Ishikawa (cell line): Measurements from ENCODE around the gene LRRC74A.

ENCODE experiments used
- CEBPB ChIP-seq: IDR thresholded peaks from 2 replicates; pipeline ENCODE4 v1.6.1; 2012
- EP300 ChIP-seq: IDR thresholded peaks from 2 replicates; pipeline ENCODE4 v1.6.1; 2012; ENCODE audit warnings: borderline replicate concordance
- MAX ChIP-seq: IDR thresholded peaks from 2 replicates; pipeline ENCODE4 v1.6.1; 2012
- TEAD4 ChIP-seq: IDR thresholded peaks from 2 replicates; pipeline ENCODE4 v1.6.1; 2012

- TF ChIP-seq EP300 (no peak), TEAD4 (no peak), CEBPB (no peak), MAX (no peak)
These were observed 40.2 kb downstream of the LRRC74A start for GRCh38 chr14:76866456-76866855.
